Panc1 (cell line): ENCODE measurements around the gene ZNF45.

Experiments used
- CTCF ChIP-seq: fragments of 450-650 bp; IDR thresholded peaks from 2 replicates; pipeline ENCODE4 v1.5.1; 2017; ENCODE audit warnings: mild to moderate bottlenecking
- POLR2AphosphoS5 ChIP-seq: IDR thresholded peaks from 2 replicates; pipeline ENCODE4 v1.6.1; 2012; ENCODE audit warnings: mild to moderate bottlenecking, low read depth, low read length, moderate library complexity
- TF ChIP-seq, protein P1 (sequence below), 2 experiments: IDR thresholded peaks; 2 replicates each; pipeline ENCODE4 v1.6.1; 2011 to 2012; ENCODE audit warnings: low read depth in 2 of 2, control low read depth in 1 of 2, low read length in 1 of 2, mild to moderate bottlenecking in 1 of 2, moderate library complexity in 1 of 2; ENCODE audit not compliant: insufficient read depth in 1 of 2

- TF ChIP-seq CTCF, result no peak
- no peak for TF ChIP-seq POLR2AphosphoS5
- TF ChIP-seq, protein P1, sequence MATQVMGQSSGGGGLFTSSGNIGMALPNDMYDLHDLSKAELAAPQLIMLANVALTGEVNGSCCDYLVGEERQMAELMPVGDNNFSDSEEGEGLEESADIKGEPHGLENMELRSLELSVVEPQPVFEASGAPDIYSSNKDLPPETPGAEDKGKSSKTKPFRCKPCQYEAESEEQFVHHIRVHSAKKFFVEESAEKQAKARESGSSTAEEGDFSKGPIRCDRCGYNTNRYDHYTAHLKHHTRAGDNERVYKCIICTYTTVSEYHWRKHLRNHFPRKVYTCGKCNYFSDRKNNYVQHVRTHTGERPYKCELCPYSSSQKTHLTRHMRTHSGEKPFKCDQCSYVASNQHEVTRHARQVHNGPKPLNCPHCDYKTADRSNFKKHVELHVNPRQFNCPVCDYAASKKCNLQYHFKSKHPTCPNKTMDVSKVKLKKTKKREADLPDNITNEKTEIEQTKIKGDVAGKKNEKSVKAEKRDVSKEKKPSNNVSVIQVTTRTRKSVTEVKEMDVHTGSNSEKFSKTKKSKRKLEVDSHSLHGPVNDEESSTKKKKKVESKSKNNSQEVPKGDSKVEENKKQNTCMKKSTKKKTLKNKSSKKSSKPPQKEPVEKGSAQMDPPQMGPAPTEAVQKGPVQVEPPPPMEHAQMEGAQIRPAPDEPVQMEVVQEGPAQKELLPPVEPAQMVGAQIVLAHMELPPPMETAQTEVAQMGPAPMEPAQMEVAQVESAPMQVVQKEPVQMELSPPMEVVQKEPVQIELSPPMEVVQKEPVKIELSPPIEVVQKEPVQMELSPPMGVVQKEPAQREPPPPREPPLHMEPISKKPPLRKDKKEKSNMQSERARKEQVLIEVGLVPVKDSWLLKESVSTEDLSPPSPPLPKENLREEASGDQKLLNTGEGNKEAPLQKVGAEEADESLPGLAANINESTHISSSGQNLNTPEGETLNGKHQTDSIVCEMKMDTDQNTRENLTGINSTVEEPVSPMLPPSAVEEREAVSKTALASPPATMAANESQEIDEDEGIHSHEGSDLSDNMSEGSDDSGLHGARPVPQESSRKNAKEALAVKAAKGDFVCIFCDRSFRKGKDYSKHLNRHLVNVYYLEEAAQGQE (IDR thresholded peaks at IDR 0.05; ENCODE audit: insufficient read depth in 1 of 2, low read depth in 2 of 2, low read length in 1 of 2), result no peak
Observed at GRCh38 chr19:43957891-43958290, 22.8 kb upstream of the ZNF45 start.
